AG04449 (cell line): ENCODE data around the gene GATC.

ENCODE experiments used
- CTCF ChIA-PET: fragments of 350-600 bp; formaldehyde crosslinking; extraction: SDS; loops from one replicate; lab custom pipeline; 2021; ENCODE audit warnings: antibody characterized with exemption; lab: Yijun Ruan, JAX
- POLR2A ChIA-PET: fragments of 400-600, 350-600 bp; formaldehyde crosslinking; extraction: SDS; loops from one replicate; lab custom pipeline; 2020; ENCODE audit warnings: antibody characterized with exemption, inconsistent platforms; lab: Yijun Ruan, JAX
- DNase-seq: peaks from one replicate; pipeline ENCODE4 v3.0.0-alpha.2; 2010; ENCODE audit warnings: low read depth, low spot score
- H3K4me3 ChIP-seq: 2 replicates; pipeline ENCODE4 v1.5.1; 2011; ENCODE audit warnings: low read depth, mild to moderate bottlenecking, control low read depth, low read length
- TF ChIP-seq, protein P1 (sequence below): IDR thresholded peaks from one replicate; pipeline ENCODE4 v1.5.1; 2011; ENCODE audit warnings: mild to moderate bottlenecking, moderate library complexity, low read length, control low read depth, inconsistent platforms; ENCODE audit not compliant: insufficient read depth; ENCODE audit errors: missing control alignments

Gene GATC

GRCh38 chr12:120508537-120508936 lies 62.3 kb downstream of the GATC start:
- TF ChIP-seq, protein P1, sequence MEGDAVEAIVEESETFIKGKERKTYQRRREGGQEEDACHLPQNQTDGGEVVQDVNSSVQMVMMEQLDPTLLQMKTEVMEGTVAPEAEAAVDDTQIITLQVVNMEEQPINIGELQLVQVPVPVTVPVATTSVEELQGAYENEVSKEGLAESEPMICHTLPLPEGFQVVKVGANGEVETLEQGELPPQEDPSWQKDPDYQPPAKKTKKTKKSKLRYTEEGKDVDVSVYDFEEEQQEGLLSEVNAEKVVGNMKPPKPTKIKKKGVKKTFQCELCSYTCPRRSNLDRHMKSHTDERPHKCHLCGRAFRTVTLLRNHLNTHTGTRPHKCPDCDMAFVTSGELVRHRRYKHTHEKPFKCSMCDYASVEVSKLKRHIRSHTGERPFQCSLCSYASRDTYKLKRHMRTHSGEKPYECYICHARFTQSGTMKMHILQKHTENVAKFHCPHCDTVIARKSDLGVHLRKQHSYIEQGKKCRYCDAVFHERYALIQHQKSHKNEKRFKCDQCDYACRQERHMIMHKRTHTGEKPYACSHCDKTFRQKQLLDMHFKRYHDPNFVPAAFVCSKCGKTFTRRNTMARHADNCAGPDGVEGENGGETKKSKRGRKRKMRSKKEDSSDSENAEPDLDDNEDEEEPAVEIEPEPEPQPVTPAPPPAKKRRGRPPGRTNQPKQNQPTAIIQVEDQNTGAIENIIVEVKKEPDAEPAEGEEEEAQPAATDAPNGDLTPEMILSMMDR, result no peak
- POLR2A ChIA-PET, result no interaction called here
- no peak overlapping the region for H3K4me3 ChIP-seq
- no peak for DNase-seq
- CTCF ChIA-PET, result interaction anchor here (1.0 to 1.2 kb wide), 2 partner anchors 39 to 45 kb away, joined by 3 read pairs; no protein-coding TSS in a partner anchor
